C4-2B (cell line): Measurements from ENCODE around the gene FAM240B.

Experiments
- ZFX ChIP-seq: fragments of 450-650 bp; IDR thresholded peaks from 2 replicates; pipeline ENCODE4 v1.6.1; 2017
- TF ChIP-seq, protein P1 (sequence below): fragments of 450-650 bp; conservative IDR thresholded peaks from 2 replicates; pipeline ENCODE4 v1.5.1; 2017; ENCODE audit warnings: mild to moderate bottlenecking

DNA sequence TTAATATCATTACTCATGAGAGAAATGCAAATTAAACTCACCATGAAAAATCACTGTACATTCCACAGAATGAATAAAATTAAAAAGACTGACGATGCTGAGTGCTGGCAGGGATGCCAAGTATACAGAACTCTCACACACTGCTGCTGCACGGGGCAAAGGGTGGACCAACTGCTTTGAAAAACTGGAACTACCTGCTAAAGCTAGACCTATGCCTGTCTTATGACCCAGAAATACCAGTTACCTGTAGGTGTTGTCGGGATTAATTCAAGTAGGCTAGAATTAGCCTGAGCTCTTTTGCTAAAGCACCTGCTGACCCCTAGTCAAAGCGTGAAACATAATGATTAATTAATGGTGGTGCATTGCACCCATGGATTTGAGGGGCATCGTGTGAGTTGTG lies 63.0 kb downstream of the FAM240B start:
- TF ChIP-seq, protein P1, sequence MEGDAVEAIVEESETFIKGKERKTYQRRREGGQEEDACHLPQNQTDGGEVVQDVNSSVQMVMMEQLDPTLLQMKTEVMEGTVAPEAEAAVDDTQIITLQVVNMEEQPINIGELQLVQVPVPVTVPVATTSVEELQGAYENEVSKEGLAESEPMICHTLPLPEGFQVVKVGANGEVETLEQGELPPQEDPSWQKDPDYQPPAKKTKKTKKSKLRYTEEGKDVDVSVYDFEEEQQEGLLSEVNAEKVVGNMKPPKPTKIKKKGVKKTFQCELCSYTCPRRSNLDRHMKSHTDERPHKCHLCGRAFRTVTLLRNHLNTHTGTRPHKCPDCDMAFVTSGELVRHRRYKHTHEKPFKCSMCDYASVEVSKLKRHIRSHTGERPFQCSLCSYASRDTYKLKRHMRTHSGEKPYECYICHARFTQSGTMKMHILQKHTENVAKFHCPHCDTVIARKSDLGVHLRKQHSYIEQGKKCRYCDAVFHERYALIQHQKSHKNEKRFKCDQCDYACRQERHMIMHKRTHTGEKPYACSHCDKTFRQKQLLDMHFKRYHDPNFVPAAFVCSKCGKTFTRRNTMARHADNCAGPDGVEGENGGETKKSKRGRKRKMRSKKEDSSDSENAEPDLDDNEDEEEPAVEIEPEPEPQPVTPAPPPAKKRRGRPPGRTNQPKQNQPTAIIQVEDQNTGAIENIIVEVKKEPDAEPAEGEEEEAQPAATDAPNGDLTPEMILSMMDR, result no peak
- no peak for TF ChIP-seq ZFX
